ENCODE results near the gene ARHGAP26.

GRCh38 chr5:142955628-142956027, 185.5 kb downstream of the ARHGAP26 start:
- TF ChIP-seq CTCF (IDR thresholded peaks at IDR 0.05) (no peak), POLR2A (IDR thresholded peaks at IDR 0.05) (no peak)
